Common myeloid progenitor, CD34-positive (primary cell): Measurements from ENCODE around the gene GABBR2.

Experiments used
- CTCF ChIA-PET: fragments of 350-600 bp; sonication (Branson Sonifier 250); formaldehyde crosslinking; loops from one replicate; lab custom pipeline; 2021; ENCODE audit warnings: antibody characterized with exemption; lab: Charles Lee
- POLR2A ChIA-PET: fragments of 350-600 bp; sonication (Branson Sonifier 250); formaldehyde crosslinking; loops from one replicate; lab custom pipeline; 2021; ENCODE audit warnings: antibody characterized with exemption; lab: Charles Lee
- DNase-seq, 3 donors: peaks; one replicate each; pipeline versions ENCODE4 v3.0.0 to v3.0.0-alpha.2; 2013
- H3K27ac ChIP-seq, 2 experiments: 1 replicate in 1 of 2; 2 replicates in 1 of 2; pipeline ENCODE4 v1.7.0; 2013; ENCODE audit warnings: inconsistent platforms in 2 of 2, low read length in 2 of 2, mild to moderate bottlenecking in 2 of 2, low read depth in 1 of 2, moderate library complexity in 1 of 2; ENCODE audit not compliant: severe bottlenecking in 2 of 2, insufficient read depth in 1 of 2, poor library complexity in 1 of 2
- H3K27me3 ChIP-seq, 5 experiments: replicated peaks in 2 of 5; 1 replicate in 3 of 5; 2 replicates in 2 of 5; pipeline versions ENCODE4 v1.6.1 to v1.7.0; 2013; ENCODE audit warnings: low read length in 4 of 5, mild to moderate bottlenecking in 2 of 5, moderate library complexity in 2 of 5, inconsistent platforms in 1 of 5; ENCODE audit not compliant: insufficient read depth in 5 of 5, control insufficient read depth in 4 of 5
- H3K36me3 ChIP-seq, 4 experiments: 1 replicate in 2 of 4; 2 replicates in 2 of 4; pipeline versions ENCODE4 v1.6.1 to v1.7.0; 2013; ENCODE audit warnings: low read length in 3 of 4, control low read depth in 1 of 4, mild to moderate bottlenecking in 1 of 4; ENCODE audit not compliant: control insufficient read depth in 4 of 4, insufficient read depth in 4 of 4
- H3K4me1 ChIP-seq, 4 experiments: 1 replicate in 3 of 4; 2 replicates in 1 of 4; pipeline versions ENCODE4 v1.6.1 to v1.7.1; 2013; ENCODE audit warnings: low read length in 3 of 4, mild to moderate bottlenecking in 3 of 4, control low read depth in 1 of 4, inconsistent platforms in 1 of 4, moderate library complexity in 1 of 4; ENCODE audit not compliant: control insufficient read depth in 4 of 4, insufficient read depth in 4 of 4; ENCODE audit errors: control extremely low read depth in 1 of 4
- H3K4me3 ChIP-seq, 7 experiments: 1 replicate in 4 of 7; 2 replicates in 3 of 7; pipeline versions ENCODE4 v1.5.1 to v1.7.0; 2013; ENCODE audit warnings: mild to moderate bottlenecking in 7 of 7, low read length in 6 of 7, moderate library complexity in 6 of 7, inconsistent platforms in 2 of 7, low read depth in 2 of 7, control low read depth in 1 of 7; ENCODE audit not compliant: insufficient read depth in 4 of 7, control insufficient read depth in 1 of 7; ENCODE audit errors: extremely low read depth in 1 of 7
- H3K9me3 ChIP-seq, 5 experiments: 1 replicate in 4 of 5; 2 replicates in 1 of 5; pipeline versions ENCODE4 v1.6.1 to v1.7.1; 2013; ENCODE audit warnings: low read length in 4 of 5, mild to moderate bottlenecking in 2 of 5, inconsistent platforms in 1 of 5, low read depth in 1 of 5, moderate library complexity in 1 of 5; ENCODE audit not compliant: control insufficient read depth in 4 of 5, insufficient read depth in 2 of 5; ENCODE audit errors: control extremely low read depth in 1 of 5
- WGBS: methylation state at CpG from one replicate; pipeline ENCODE4 v1.1.5; 2013; ENCODE audit not compliant: insufficient coverage; 5-methylcytosine and 5-hydroxymethylcytosine counted together

GABBR2 gene

DNA sequence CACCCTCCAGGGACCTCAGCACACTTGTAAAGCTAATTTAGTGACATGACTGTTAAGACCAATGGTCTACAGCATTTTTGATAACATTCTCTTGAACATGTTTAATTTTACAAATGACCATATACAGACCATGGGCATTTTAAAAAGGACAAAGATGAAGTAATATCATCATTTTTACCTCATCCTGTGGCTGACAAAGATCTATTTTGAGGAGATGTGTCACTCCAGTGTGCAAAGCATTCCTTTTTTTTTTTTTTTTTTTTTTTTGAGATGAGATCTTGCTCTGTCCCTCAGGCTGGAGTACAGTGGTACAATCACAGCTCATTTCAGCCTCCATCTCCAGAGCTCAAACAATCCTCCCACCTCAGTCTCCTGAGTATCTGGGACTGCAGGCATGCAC, 335.1 kb downstream of the GABBR2 start:
- no peak for DNase-seq
- no peak overlapping the region for H3K27ac ChIP-seq
- peaks cover 0 to 3% (median 0%) of the 10 kb centered on the region in 4 experiments for H3K4me1 ChIP-seq
- POLR2A ChIA-PET, result no interaction called here
- CTCF ChIA-PET, result interaction anchor here (0.7 kb wide), 1 partner anchor 10 kb away, joined by 3 read pairs; no protein-coding TSS in a partner anchor
- H3K4me3 ChIP-seq, result no peak overlapping the region
- no peaks in the 10 kb centered on the region for H3K9me3 ChIP-seq
- H3K27me3 ChIP-seq, result peaks cover 0 to 1% (median 0%) of the 10 kb centered on the region in 5 experiments
- H3K36me3 ChIP-seq, result no peaks in the 10 kb centered on the region

DNA sequence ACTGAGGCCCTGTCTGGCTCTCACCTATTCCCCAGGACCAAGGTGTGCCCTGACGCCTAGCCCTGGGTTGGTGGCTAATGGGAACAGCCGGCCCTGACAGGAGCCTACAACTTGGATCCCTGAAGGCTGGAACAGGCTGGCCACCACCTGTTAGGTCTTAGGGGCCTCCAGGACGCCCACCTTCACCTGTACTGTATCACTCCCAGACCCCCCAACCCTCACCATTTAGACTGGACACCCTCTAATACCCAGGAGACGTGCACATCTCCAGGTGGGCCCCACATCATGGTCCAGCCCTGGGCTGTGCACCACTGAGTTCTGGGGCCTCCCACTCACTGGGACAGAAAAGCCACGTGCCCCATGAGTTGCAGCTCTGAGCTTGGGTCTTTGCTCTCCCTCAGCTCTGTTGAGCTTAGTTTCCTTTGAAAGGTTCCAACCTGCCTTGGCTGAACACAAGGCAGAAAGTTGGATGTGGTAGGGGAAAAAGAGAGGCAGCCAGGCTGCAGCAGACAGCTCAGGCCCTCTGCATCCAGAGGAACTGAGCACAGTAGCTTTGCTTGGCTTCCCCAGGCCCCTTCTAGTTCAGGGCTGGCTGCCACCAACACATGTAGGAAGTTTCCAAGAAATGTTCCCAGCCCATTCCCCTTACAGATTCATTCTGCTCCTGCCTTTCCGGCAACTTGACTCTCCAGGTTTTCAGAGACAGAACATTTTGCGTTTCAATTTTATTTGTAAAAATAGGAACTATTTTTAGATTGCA, 336.5 kb downstream of the GABBR2 start:
- Histone ChIP-seq H3K4me3 (no peak overlapping the region), H3K9me3 (no peaks in the 10 kb centered on the region), H3K4me1 (peaks cover 0 to 3% (median 0%) of the 10 kb centered on the region in 4 experiments), H3K36me3 (no peaks in the 10 kb centered on the region), H3K27me3 (peaks cover 0 to 1% (median 0%) of the 10 kb centered on the region in 5 experiments), H3K27ac (no peak overlapping the region)
- CTCF ChIA-PET, result no interaction called here
- no peak for DNase-seq
- POLR2A ChIA-PET, result no interaction called here
- WGBS, result 97% methylated on average over 5 of the region's 7 CpGs

DNA sequence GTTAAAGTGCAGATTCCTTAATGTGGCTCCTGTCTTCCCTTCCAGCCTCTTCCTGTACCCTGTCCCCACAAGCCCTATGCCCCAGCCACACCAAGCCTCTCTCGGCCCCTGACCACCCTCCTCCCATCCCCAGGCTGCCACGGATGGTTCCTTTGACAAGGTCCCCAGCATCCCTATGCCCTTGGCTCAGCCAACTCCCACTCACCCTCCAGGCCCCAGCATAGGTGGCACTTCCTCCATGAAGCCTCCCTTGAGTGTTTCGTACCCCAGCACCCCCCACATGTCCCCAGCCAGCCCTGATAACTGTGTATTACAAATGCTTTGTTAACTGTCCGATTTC, 337.8 kb downstream of the GABBR2 start:
- H3K27me3 ChIP-seq, result peaks cover 0 to 1% (median 0%) of the 10 kb centered on the region in 5 experiments
- ChIA-PET POLR2A (no interaction called here), CTCF (no interaction called here)
- WGBS, result 100% methylated on average over 1 of the region's 4 CpGs
- H3K4me3 ChIP-seq, result no peak overlapping the region
- H3K36me3 ChIP-seq, result no peaks in the 10 kb centered on the region
- H3K27ac ChIP-seq, result no peak overlapping the region
- peaks cover 0 to 3% (median 0%) of the 10 kb centered on the region in 4 experiments for H3K4me1 ChIP-seq
- no peak for DNase-seq
- H3K9me3 ChIP-seq, result peaks cover 0 to 7% (median 0%) of the 10 kb centered on the region in 5 experiments

DNA sequence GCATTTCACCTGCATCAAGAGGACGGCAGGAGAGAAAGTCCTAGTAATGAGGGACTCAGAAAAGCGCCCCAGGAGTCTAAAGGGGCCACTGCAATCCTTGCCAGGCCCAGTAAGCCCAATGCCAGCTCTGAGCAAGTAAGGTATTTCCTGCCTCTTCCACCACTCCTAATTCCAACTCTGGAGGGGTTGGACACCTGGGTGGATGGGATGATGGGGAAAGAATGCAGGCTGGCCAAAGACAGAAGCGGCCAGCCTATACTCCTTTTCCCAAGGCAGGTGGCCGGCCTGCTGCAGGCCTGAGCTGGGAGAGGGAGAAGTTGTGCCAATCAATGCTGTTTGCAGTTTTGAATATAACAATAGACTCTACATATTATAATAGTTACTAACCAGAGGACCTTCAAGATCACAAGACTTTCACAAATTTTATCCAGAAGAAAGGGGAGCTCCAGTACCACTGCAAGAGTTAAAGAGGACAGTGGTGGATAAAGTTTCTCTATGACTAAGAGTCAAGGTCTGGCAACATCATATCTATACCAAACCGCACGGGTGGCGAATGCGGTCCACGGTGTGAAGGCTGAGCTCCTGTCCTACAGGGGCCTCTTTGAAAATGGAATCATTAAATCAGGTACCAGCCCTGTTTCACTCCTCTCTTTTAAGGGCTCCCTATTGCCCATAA, 338.3 kb downstream of the GABBR2 start:
- CTCF ChIA-PET, result interaction anchor here (1.1 kb wide), 1 partner anchor 10 kb away, joined by 4 read pairs; no protein-coding TSS in a partner anchor
- 92% methylated on average over 7 of the region's 9 CpGs for WGBS
- H3K9me3 ChIP-seq, result peaks cover 0 to 12% (median 3%) of the 10 kb centered on the region in 5 experiments
- peaks cover 0 to 3% (median 0%) of the 10 kb centered on the region in 4 experiments for H3K4me1 ChIP-seq
- H3K27me3 ChIP-seq, result peaks cover 0 to 1% (median 0%) of the 10 kb centered on the region in 5 experiments
- POLR2A ChIA-PET, result no interaction called here
- H3K27ac ChIP-seq, result no peak overlapping the region
- H3K4me3 ChIP-seq, result no peak overlapping the region
- no peak for DNase-seq
- H3K36me3 ChIP-seq, result no peaks in the 10 kb centered on the region

DNA sequence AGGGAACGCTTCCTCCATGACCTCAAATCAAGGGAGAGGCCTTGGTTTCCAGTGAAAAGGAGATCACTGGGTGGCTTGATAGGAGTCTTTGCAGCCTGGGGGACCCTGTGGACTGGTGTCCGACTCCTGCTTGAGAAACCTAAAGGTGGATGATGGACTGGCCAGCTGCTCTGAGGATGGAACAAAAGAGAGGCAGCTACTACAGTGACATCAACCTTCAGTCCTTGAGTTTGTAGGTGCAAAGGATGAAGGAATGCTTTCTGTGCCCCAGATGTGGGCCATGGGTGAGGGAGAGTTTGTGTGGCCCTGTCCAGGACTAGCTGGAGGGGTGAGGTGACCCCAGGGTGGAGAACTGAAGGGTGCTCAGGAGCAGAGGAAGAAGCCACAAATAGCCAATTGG, 338.8 kb downstream of the GABBR2 start:
- Histone ChIP-seq H3K9me3 (peaks cover 0 to 17% (median 6%) of the 10 kb centered on the region in 5 experiments), H3K27me3 (peaks cover 0 to 1% (median 0%) of the 10 kb centered on the region in 5 experiments), H3K4me3 (no peak overlapping the region), H3K27ac (no peak overlapping the region), H3K4me1 (no peaks in the 10 kb centered on the region), H3K36me3 (no peaks in the 10 kb centered on the region)
- no peak for DNase-seq
- POLR2A ChIA-PET, result no interaction called here
- WGBS, result 96% methylated on average over 2 of the region's 2 CpGs
- CTCF ChIA-PET, result interaction anchor here (1.1 kb wide), 1 partner anchor 10 kb away, joined by 4 read pairs; no protein-coding TSS in a partner anchor

DNA sequence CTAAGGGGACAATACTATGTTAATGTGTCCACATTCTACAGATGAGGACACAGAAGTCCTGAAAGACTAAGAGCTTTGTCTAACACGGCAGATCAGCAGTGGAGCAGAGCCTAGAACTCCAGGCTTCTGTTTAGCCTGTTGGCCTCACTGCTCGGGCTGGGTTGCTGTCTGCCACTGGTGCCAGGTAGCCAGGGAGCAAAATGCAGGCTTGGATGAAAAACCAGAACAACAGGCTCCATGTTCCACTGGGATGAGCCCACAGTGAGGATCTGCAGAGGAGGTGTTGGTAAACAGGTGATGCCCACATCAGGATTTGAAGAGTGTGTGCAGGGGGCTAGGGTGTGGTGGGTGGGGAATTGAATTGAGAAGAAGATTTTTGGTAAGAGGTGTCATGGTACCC, 339.3 kb downstream of the GABBR2 start:
- 100% methylated on average over 2 of the region's 2 CpGs for WGBS
- Histone ChIP-seq H3K36me3 (no peaks in the 10 kb centered on the region), H3K27me3 (no peaks in the 10 kb centered on the region), H3K9me3 (peaks cover 0 to 19% (median 6%) of the 10 kb centered on the region in 5 experiments), H3K4me1 (no peaks in the 10 kb centered on the region), H3K4me3 (no peak overlapping the region), H3K27ac (no peak overlapping the region)
- POLR2A ChIA-PET, result no interaction called here
- DNase-seq, result no peak
- CTCF ChIA-PET, result interaction anchor here (1.1 kb wide), 1 partner anchor 11 kb away, joined by 4 read pairs; no protein-coding TSS in a partner anchor

DNA sequence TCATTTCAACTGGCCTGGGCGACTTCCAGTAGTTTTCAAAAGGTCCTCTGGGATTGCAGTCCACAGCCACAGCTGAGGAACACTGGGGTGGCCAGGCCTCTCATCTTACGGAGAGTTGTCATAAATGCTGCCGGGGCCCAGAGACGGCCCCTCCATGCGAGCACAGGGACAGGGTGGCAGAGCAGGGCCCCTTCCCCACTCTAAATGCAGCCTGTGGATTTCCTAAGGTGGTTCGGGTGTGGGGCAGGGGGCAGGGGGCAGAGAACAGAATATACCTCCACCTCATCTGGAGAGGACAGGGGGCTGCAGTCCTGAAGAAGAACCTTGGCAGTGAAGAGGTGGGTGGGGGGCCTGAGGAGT, 339.7 kb downstream of the GABBR2 start:
- CTCF ChIA-PET, result no interaction called here
- Histone ChIP-seq H3K4me1 (no peaks in the 10 kb centered on the region), H3K4me3 (no peak overlapping the region), H3K27ac (no peak overlapping the region), H3K27me3 (no peaks in the 10 kb centered on the region), H3K36me3 (no peaks in the 10 kb centered on the region), H3K9me3 (peaks cover 0 to 19% (median 6%) of the 10 kb centered on the region in 5 experiments)
- DNase-seq, result no peak
- POLR2A ChIA-PET, result interaction anchor here (0.6 kb wide), 1 partner anchor 639 kb away, joined by 3 read pairs; no protein-coding TSS in a partner anchor
- 91% methylated on average over 2 of the region's 6 CpGs for WGBS
